CD4-positive, alpha-beta T cell (primary cell): ENCODE results near the gene SIAH1. TPM values are rescaled to one million over a fixed set of nuclear protein-coding genes. Genes with fewer than 3 reads are reported as not detected.

Source experiments
- ATAC-seq: fragments of 200-7000 bp; cut with Tn5 transposase; one replicate; pipeline ENCODE4 v1.10.0; 2022; ENCODE audit warnings: mild to moderate bottlenecking; ENCODE audit not compliant: poor library complexity
- CTCF ChIA-PET: fragments of 350-600 bp; sonication (Branson Sonifier 250); formaldehyde crosslinking; loops from one replicate; lab custom pipeline; 2021; ENCODE audit warnings: antibody characterized with exemption, inconsistent platforms; lab: Charles Lee
- POLR2A ChIA-PET: fragments of 350-600 bp; sonication (Branson Sonifier 250); formaldehyde crosslinking; loops from one replicate; lab custom pipeline; 2021; ENCODE audit warnings: antibody characterized with exemption, inconsistent platforms; lab: Charles Lee
- DNase-seq, 14 experiments: peaks; one replicate each; pipeline ENCODE4 v3.0.0-alpha.2; 2013 to 2020; ENCODE audit warnings: mixed read lengths in 2 of 14
- H3K27ac ChIP-seq, 2 donors: one replicate each; pipeline versions ENCODE4 v1.5.1 to v1.7.0; 2013; ENCODE audit warnings: low read length in 2 of 2, low read depth in 1 of 2, mild to moderate bottlenecking in 1 of 2
- H3K27me3 ChIP-seq, 2 experiments: 1 replicate in 1 of 2; 2 replicates in 1 of 2; pipeline versions ENCODE4 v1.6.1 to v1.7.0; 2013; ENCODE audit warnings: low read length in 2 of 2, control low read depth in 1 of 2, mild to moderate bottlenecking in 1 of 2, moderate library complexity in 1 of 2; ENCODE audit not compliant: insufficient read depth in 2 of 2, control insufficient read depth in 1 of 2
- H3K36me3 ChIP-seq: one replicate; pipeline ENCODE4 v1.6.1; 2013; ENCODE audit warnings: low read length, control low read depth; ENCODE audit not compliant: insufficient read depth
- H3K4me1 ChIP-seq: one replicate; pipeline ENCODE4 v1.6.1; 2013; ENCODE audit warnings: low read length, control low read depth; ENCODE audit not compliant: insufficient read depth
- H3K4me3 ChIP-seq: one replicate; pipeline ENCODE4 v1.5.1; 2013; ENCODE audit warnings: mild to moderate bottlenecking, low read length, moderate library complexity
- H3K9me3 ChIP-seq, 2 experiments: 1 replicate in 1 of 2; 2 replicates in 1 of 2; pipeline versions ENCODE4 v1.6.1 to v1.7.0; 2013; ENCODE audit warnings: low read length in 2 of 2, mild to moderate bottlenecking in 2 of 2, control low read depth in 1 of 2, moderate library complexity in 1 of 2; ENCODE audit not compliant: control insufficient read depth in 1 of 2, insufficient read depth in 1 of 2
- H3K27ac Mint-ChIP-seq: one replicate; pipeline ENCODE4 v1.8.0; 2020; ENCODE audit warnings: mixed read lengths
- H3K27me3 Mint-ChIP-seq: one replicate; pipeline ENCODE4 v1.8.0; 2021; ENCODE audit warnings: mixed read lengths
- H3K36me3 Mint-ChIP-seq: one replicate; pipeline ENCODE4 v1.8.0; 2021; ENCODE audit warnings: low read depth, mixed read lengths
- H3K4me1 Mint-ChIP-seq: one replicate; pipeline ENCODE4 v1.8.0; 2021; ENCODE audit warnings: low read depth, mixed read lengths
- H3K4me3 Mint-ChIP-seq: one replicate; pipeline ENCODE4 v1.8.0; 2020; ENCODE audit warnings: mild to moderate bottlenecking, mixed read lengths
- H3K9me3 Mint-ChIP-seq: one replicate; pipeline ENCODE4 v1.8.0; 2020; ENCODE audit warnings: mixed read lengths
- CTCF ChIP-seq: fragments of 200-600 bp; IDR thresholded peaks from one replicate; pipeline ENCODE4 v1.8.0; 2022; ENCODE audit warnings: antibody characterized with exemption, mild to moderate bottlenecking
- intact Hi-C, 2 experiments: fragments of 100-400 bp; cut with DNase I in 1 of 2; cut with micrococcal nuclease in 1 of 2; formaldehyde crosslinking; loops; one replicate each; pipeline versions ENCODE4 v1.15.1 to v1.9.0; 2023 to 2025; cut with DNase I, micrococcal nuclease
- total RNA-seq, 174 experiments: library from RNA in 2 of 174; stranded (reverse) in 2 of 174; gene quantifications; one replicate each; pipeline ENCODE4 v1.2.3 and lab custom pipeline; 2021 to 2026

The SIAH1 gene
- total RNA-seq, 2 experiments from 2014 or later, result 40.9 to 43.0 TPM

- H3K27me3 ChIP-seq, result no peaks in the 10 kb centered on the region
- H3K4me1 ChIP-seq, result no peaks in the 10 kb centered on the region
- Mint-ChIP-seq H3K4me3 (no peak overlapping the region), H3K36me3 (no peaks in the 10 kb centered on the region), H3K4me1 (no peaks in the 10 kb centered on the region), H3K27me3 (no peaks in the 10 kb centered on the region), H3K9me3 (no peaks in the 10 kb centered on the region), H3K27ac (no peak overlapping the region)
- no peak overlapping the region for H3K4me3 ChIP-seq
- no peak for DNase-seq
- no peak for ATAC-seq
- TF ChIP-seq CTCF, result no peak
- H3K9me3 ChIP-seq, result no peaks in the 10 kb centered on the region
- no peaks in the 10 kb centered on the region for H3K36me3 ChIP-seq
- ChIA-PET POLR2A (no interaction called here), CTCF (interaction anchor here (0.7 kb wide), 1 partner anchor 27 kb away, joined by 3 read pairs; no protein-coding TSS in a partner anchor)
- H3K27ac ChIP-seq, result no peak overlapping the region
- intact Hi-C loops, result no loop called here
Observed at GRCh38 chr16:48409839-48410632, 24.8 kb upstream of the SIAH1 start.

- intact Hi-C loops, result no loop called here
- H3K4me1 Mint-ChIP-seq, result no peaks in the 10 kb centered on the region
- Histone ChIP-seq H3K9me3 (no peaks in the 10 kb centered on the region), H3K4me3 (no peak overlapping the region), H3K27me3 (no peaks in the 10 kb centered on the region), H3K36me3 (no peaks in the 10 kb centered on the region), H3K27ac (no peak overlapping the region), H3K4me1 (no peaks in the 10 kb centered on the region)
- no peak for ATAC-seq
- no peaks in the 10 kb centered on the region for H3K36me3 Mint-ChIP-seq
- H3K4me3 Mint-ChIP-seq, result no peak overlapping the region
- DNase-seq, result no peak
- ChIA-PET CTCF (no interaction called here), POLR2A (no interaction called here)
- H3K27ac Mint-ChIP-seq, result no peak overlapping the region
- no peak for TF ChIP-seq CTCF
- H3K27me3 Mint-ChIP-seq, result no peaks in the 10 kb centered on the region
- no peaks in the 10 kb centered on the region for H3K9me3 Mint-ChIP-seq
Observed at GRCh38 chr16:48408688-48409087, 23.5 kb upstream of the SIAH1 start.

- ChIA-PET POLR2A (no interaction called here), CTCF (no interaction called here)
- Histone ChIP-seq H3K36me3 (no peaks in the 10 kb centered on the region), H3K4me3 (no peak overlapping the region), H3K27ac (no peak overlapping the region), H3K4me1 (no peaks in the 10 kb centered on the region), H3K9me3 (no peaks in the 10 kb centered on the region), H3K27me3 (no peaks in the 10 kb centered on the region)
- H3K4me3 Mint-ChIP-seq, result no peak overlapping the region
- H3K27me3 Mint-ChIP-seq, result no peaks in the 10 kb centered on the region
- H3K36me3 Mint-ChIP-seq, result no peaks in the 10 kb centered on the region
- H3K27ac Mint-ChIP-seq, result no peak overlapping the region
- no peaks in the 10 kb centered on the region for H3K9me3 Mint-ChIP-seq
- intact Hi-C loops, result no loop called here
- no peaks in the 10 kb centered on the region for H3K4me1 Mint-ChIP-seq
- no peak for TF ChIP-seq CTCF
- ATAC-seq (no peak), DNase-seq (no peak)
Observed at GRCh38 chr16:48405907-48406306, 20.7 kb upstream of the SIAH1 start.
